Kidney (tissue), 14 donors: ENCODE results near the gene ALK. TPM values are rescaled to one million over a fixed set of nuclear protein-coding genes. Genes with fewer than 3 reads are reported as not detected.

Experiments used
- DNase-seq, 5 donors: peaks; one replicate each; pipeline ENCODE4 v3.0.0-alpha.2; 2013 to 2020
- FAIRE-seq: peaks from 2 replicates; lab custom pipeline; 2012; peaks lifted over from hg19 to GRCh38; lab: Jason Lieb, UNC
- H3K27ac ChIP-seq, 2 donors: one replicate each; pipeline ENCODE4 v1.7.0; 2013; ENCODE audit warnings: low read depth in 2 of 2, low read length in 2 of 2, inconsistent platforms in 1 of 2
- H3K27me3 ChIP-seq: one replicate; pipeline ENCODE4 v1.7.1; 2013; ENCODE audit warnings: low read length, inconsistent platforms; ENCODE audit not compliant: control insufficient read depth, insufficient read depth
- H3K36me3 ChIP-seq, 3 donors: one replicate each; pipeline versions ENCODE4 v1.7.0 to v1.7.1; 2013; ENCODE audit warnings: low read length in 3 of 3, control low read depth in 1 of 3, inconsistent platforms in 1 of 3; ENCODE audit not compliant: insufficient read depth in 3 of 3, control insufficient read depth in 2 of 3
- H3K4me1 ChIP-seq, 3 donors: one replicate each; pipeline versions ENCODE4 v1.7.0 to v1.7.1; 2013; ENCODE audit warnings: low read length in 3 of 3, inconsistent platforms in 1 of 3, low read depth in 1 of 3; ENCODE audit not compliant: control insufficient read depth in 2 of 3, insufficient read depth in 2 of 3
- H3K4me3 ChIP-seq, 3 donors: one replicate each; pipeline versions ENCODE4 v1.7.0 to v1.8.1; 2013; ENCODE audit warnings: low read length in 3 of 3, control low read depth in 1 of 3, inconsistent platforms in 1 of 3
- H3K9ac ChIP-seq, 3 donors: one replicate each; pipeline versions ENCODE4 v1.7.0 to v1.7.1; 2013; ENCODE audit warnings: low read length in 3 of 3, control low read depth in 1 of 3, inconsistent platforms in 1 of 3
- H3K9me3 ChIP-seq, 3 donors: one replicate each; pipeline versions ENCODE4 v1.7.0 to v1.7.1; 2013; ENCODE audit warnings: low read length in 3 of 3, control low read depth in 1 of 3, inconsistent platforms in 1 of 3; ENCODE audit not compliant: control insufficient read depth in 2 of 3, insufficient read depth in 1 of 3
- intact Hi-C: fragments of 100-400 bp; cut with DNase I; formaldehyde crosslinking; loops from one replicate; pipeline ENCODE4 v1.11.1; 2022
- polyA plus RNA-seq: library from polyadenylated mRNA; stranded (reverse); fragments of 350-450 nt; fragmentation: Illumina TruSeq; extraction: RNeasy Lipid Tissue Mini Kit (QIAGEN cat#74804); gene quantifications from one replicate; pipeline ENCODE4 v1.2.3, GENCODE V29; 2014; ENCODE audit warnings: low read depth, low replicate concordance; ENCODE audit not compliant: insufficient read depth
- total RNA-seq: library from RNA; stranded (reverse); fragmentation: NEBNext Ultra II Directional; extraction: Animal tissue kit (Norgen Biotek cat#: 25700); gene quantifications from one replicate; pipeline ENCODE4 v1.2.1, GENCODE V29; 2021
- TF ChIP-seq, protein P1 (sequence below): IDR thresholded peaks from 3 replicates; pipeline ENCODE4 v1.5.1; 2012; ENCODE audit warnings: mild to moderate bottlenecking, moderate library complexity, borderline replicate concordance; ENCODE audit not compliant: insufficient read depth; ENCODE audit errors: extremely low read depth
- donor health status: control.
- donor health status: control.
- donor health status: control.
- donor health status: control.
- donor health status: control.
- donor health status: DM: yes; HTN: yes; CAD: no.
- donor health status: Normal renal cell carcinoma (clear cell type).

ALK gene
- total and polyA plus RNA-seq, 2 donors from 2014 or later, result 0.13 TPM; not detected in 1

DNA sequence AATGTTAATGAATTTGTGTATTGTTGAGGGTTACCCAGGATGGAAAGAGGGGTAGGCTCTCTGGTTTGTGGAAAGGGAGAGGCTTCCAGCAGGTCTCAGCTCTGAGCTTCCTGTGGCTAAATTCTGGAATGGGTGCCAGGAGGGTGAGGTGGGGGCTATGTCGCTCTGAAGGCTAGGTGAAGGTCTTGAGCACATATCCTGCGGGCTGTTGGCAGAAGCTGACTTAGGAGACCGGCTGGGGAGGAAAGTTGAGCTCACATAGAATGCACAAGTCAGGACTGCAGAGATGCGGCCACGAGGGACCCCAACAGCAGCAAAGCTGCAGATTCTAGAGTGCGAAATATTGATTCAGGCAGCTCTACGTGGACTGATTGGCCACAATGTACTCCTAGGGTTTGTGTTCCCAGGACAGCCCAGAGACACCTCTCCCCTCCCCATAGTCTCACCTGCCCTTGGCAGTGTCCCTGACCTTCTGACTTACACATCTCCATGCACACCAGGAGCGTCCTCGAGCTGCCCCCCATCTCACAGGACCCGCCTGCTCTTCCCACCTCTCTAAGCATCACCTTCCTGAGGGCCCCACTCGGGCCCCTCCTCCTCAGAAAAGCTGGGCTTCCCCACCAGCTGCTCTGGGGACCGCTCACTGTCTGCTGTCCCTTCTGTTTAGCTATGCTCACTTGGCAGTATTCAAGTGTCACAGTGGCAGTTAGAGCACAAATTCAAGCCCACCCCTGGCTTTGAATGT is 72.6 kb downstream of the ALK start:
- Histone ChIP-seq H3K27me3 (no peaks in the 10 kb centered on the region), H3K9me3 (peaks cover 0 to 5% (median 0%) of the 10 kb centered on the region in 3 donors), H3K9ac (no peak overlapping the region), H3K4me1 (no peaks in the 10 kb centered on the region), H3K36me3 (no peaks in the 10 kb centered on the region), H3K4me3 (no peak overlapping the region), H3K27ac (no peak overlapping the region)
- no peak for DNase-seq
- TF ChIP-seq, protein P1, sequence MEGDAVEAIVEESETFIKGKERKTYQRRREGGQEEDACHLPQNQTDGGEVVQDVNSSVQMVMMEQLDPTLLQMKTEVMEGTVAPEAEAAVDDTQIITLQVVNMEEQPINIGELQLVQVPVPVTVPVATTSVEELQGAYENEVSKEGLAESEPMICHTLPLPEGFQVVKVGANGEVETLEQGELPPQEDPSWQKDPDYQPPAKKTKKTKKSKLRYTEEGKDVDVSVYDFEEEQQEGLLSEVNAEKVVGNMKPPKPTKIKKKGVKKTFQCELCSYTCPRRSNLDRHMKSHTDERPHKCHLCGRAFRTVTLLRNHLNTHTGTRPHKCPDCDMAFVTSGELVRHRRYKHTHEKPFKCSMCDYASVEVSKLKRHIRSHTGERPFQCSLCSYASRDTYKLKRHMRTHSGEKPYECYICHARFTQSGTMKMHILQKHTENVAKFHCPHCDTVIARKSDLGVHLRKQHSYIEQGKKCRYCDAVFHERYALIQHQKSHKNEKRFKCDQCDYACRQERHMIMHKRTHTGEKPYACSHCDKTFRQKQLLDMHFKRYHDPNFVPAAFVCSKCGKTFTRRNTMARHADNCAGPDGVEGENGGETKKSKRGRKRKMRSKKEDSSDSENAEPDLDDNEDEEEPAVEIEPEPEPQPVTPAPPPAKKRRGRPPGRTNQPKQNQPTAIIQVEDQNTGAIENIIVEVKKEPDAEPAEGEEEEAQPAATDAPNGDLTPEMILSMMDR, result no peak
- no peak for FAIRE-seq
- intact Hi-C loops, result no loop called here

DNA sequence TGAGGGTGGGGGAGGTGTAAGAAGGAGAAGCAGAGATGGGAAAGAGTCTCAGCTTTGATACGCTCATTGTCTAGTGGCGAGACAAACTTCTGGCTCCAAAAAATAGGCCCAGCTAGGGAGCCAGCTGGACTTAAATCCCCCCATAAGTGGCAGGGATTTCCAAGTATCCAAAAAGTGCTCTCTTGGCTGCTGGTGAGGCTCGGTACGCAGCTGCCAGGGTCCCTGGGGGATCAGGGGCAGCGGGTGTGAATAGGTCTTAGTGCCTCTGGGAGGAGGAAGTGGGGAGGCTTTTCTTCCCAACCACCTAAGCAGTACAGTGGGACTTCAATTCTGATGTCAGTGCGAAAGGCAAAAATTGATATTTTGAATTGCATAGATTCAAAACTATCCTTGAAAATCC is 73.5 kb downstream of the ALK start:
- intact Hi-C loops, result no loop called here
- DNase-seq, result no peak
- FAIRE-seq, result no peak
- Histone ChIP-seq H3K9me3 (peaks cover 0 to 5% (median 0%) of the 10 kb centered on the region in 3 donors), H3K27ac (no peak overlapping the region), H3K4me1 (no peaks in the 10 kb centered on the region), H3K27me3 (no peaks in the 10 kb centered on the region), H3K4me3 (no peak overlapping the region), H3K9ac (no peak overlapping the region), H3K36me3 (no peaks in the 10 kb centered on the region)
- TF ChIP-seq, protein P1, result no peak

DNA sequence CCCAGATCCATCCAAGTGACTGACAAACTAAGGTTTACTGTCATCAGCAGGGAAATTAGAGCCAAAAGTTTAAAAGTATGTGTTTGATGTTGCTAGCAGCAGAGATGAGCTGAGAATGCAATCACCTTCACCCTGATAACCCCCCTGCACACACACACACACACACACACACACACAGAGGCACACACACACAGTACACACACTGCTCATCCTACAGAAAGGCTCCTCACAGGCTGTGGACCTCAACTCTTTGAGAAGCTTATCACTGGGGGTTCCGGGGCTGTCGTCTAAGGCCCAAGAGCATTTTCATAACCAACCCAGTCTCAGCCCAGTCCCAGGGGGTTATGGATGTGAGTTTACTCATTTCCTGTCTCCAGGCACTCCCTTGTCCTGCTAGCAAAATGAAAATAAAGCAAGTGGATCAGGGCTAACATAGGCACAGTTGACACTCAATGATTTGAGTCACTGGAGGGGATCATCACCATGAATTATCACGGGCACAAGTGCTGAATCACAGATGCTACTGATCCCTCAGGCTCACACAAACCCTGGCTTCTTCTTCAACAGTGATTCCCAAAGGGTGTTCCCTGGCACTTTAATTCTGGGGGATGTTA is 76.6 kb downstream of the ALK start:
- Histone ChIP-seq H3K4me1 (no peaks in the 10 kb centered on the region), H3K9ac (no peak overlapping the region), H3K27me3 (peaks cover 4% of the 10 kb centered on the region), H3K9me3 (no peaks in the 10 kb centered on the region), H3K36me3 (no peaks in the 10 kb centered on the region), H3K4me3 (no peak overlapping the region), H3K27ac (no peak overlapping the region)
- DNase-seq (peak in 2 of 5 donors; percentile 11 to 13), FAIRE-seq (no peak)
- TF ChIP-seq, protein P1, result no peak
- intact Hi-C loops, result no loop called here
